Panc1 (cell line): ENCODE results near the gene PBX1. TPM values are rescaled to one million over a fixed set of nuclear protein-coding genes. Genes with fewer than 3 reads are reported as not detected.

ENCODE experiments used
- ATAC-seq: fragments of 200-7000 bp; cut with Tn5 transposase; 2 replicates; pipeline ENCODE4 v1.9.1; 2020; ENCODE audit warnings: mild to moderate bottlenecking, moderate library complexity
- BruUV-seq: library from RNA; stranded (reverse); fragments of 400-500 nt; replicated peaks from 2 replicates; lab custom pipeline; 2021; lab: Mats Ljungman, UMichigan
- CTCF ChIA-PET: fragments of 300-600 bp; sonication (Branson Sonifier 250); formaldehyde crosslinking; loops from one replicate; lab custom pipeline; 2022; ENCODE audit warnings: antibody characterized with exemption; lab: Charles Lee
- POLR2A ChIA-PET: fragments of 300-600 bp; sonication (Branson Sonifier 250); formaldehyde crosslinking; loops from one replicate; lab custom pipeline; 2022; ENCODE audit warnings: antibody characterized with exemption; lab: Charles Lee
- DNase-seq: peaks from one replicate; pipeline ENCODE4 v3.0.0-alpha.2; 2010; ENCODE audit warnings: low read depth, low spot score
- H3K27ac ChIP-seq: 2 replicates; pipeline ENCODE4 v1.5.1; 2011; ENCODE audit warnings: mild to moderate bottlenecking, low read length, inconsistent platforms
- H3K27me3 ChIP-seq: fragments of 200-500 bp; sonication (Bioruptor generic); 2 replicates; pipeline ENCODE4 v1.6.0; 2014; ENCODE audit warnings: low read length, inconsistent platforms; ENCODE audit not compliant: control insufficient read depth, insufficient read depth
- H3K36me3 ChIP-seq: fragments of 200-500 bp; sonication (Bioruptor generic); 2 replicates; pipeline ENCODE4 v1.5.1; 2014; ENCODE audit warnings: inconsistent platforms, mild to moderate bottlenecking, low read length, moderate library complexity; ENCODE audit not compliant: control insufficient read depth, insufficient read depth
- H3K4me1 ChIP-seq: 2 replicates; pipeline ENCODE4 v1.5.1; 2011; ENCODE audit warnings: inconsistent platforms, mild to moderate bottlenecking, low read length, moderate library complexity; ENCODE audit not compliant: control insufficient read depth, insufficient read depth
- H3K4me3 ChIP-seq, 2 experiments: 2 replicates each; pipeline ENCODE4 v1.5.1; 2011 to 2012; ENCODE audit warnings: low read depth in 2 of 2, low read length in 2 of 2, mild to moderate bottlenecking in 2 of 2, inconsistent platforms in 1 of 2, moderate library complexity in 1 of 2
- H3K9me3 ChIP-seq: fragments of 200-500 bp; sonication (Bioruptor generic); 2 replicates; pipeline ENCODE4 v1.5.1; 2014; ENCODE audit warnings: low read depth, mild to moderate bottlenecking, inconsistent platforms, low read length, moderate library complexity; ENCODE audit not compliant: control insufficient read depth, insufficient read depth
- POLR2AphosphoS5 ChIP-seq: IDR thresholded peaks from 2 replicates; pipeline ENCODE4 v1.6.1; 2012; ENCODE audit warnings: mild to moderate bottlenecking, low read depth, low read length, moderate library complexity
- REST ChIP-seq, 2 experiments: IDR thresholded peaks; 2 replicates each; pipeline ENCODE4 v1.6.1; 2011 to 2012; ENCODE audit warnings: low read depth in 2 of 2, control low read depth in 1 of 2, low read length in 1 of 2, mild to moderate bottlenecking in 1 of 2, moderate library complexity in 1 of 2; ENCODE audit not compliant: insufficient read depth in 1 of 2
- SIN3A ChIP-seq: IDR thresholded peaks from 2 replicates; pipeline ENCODE4 v1.6.1; 2012; ENCODE audit warnings: low read depth, mild to moderate bottlenecking, low read length, moderate library complexity, borderline replicate concordance; ENCODE audit not compliant: insufficient read depth
- TCF7L2 ChIP-seq: IDR thresholded peaks from 2 replicates; pipeline ENCODE4 v1.6.1; 2011; ENCODE audit warnings: mild to moderate bottlenecking, low read depth, low read length, inconsistent platforms
- in situ Hi-C: cut with HindIII; loops from 2 replicates; pipeline ENCODE4 v1.10.0; 2016; ENCODE audit warnings: low sequenced_read_pairs, low pct_unique_long_range_greater_than_20kb
- intact Hi-C: fragments of 100-400 bp; cut with micrococcal nuclease; formaldehyde crosslinking; loops from one replicate; pipeline ENCODE4 v1.10.0; 2022; ENCODE audit not compliant: unreplicated experiment
- total RNA-seq: library from RNA; stranded (reverse); gene quantifications from one replicate; pipeline ENCODE4 v1.2.1, GENCODE V29; 2021; ENCODE audit not compliant: unreplicated experiment
- TF ChIP-seq, protein P1 (sequence below): fragments of 450-650 bp; IDR thresholded peaks from 2 replicates; pipeline ENCODE4 v1.5.1; 2017; ENCODE audit warnings: mild to moderate bottlenecking

The PBX1 gene
- total RNA-seq, 1 experiment from 2014 or later: 2.0 TPM

- BruUV-seq: no TSS peak
- Histone ChIP-seq H3K4me3 (no peak overlapping the region), H3K4me1 (no peaks in the 10 kb centered on the region), H3K9me3 (no peaks in the 10 kb centered on the region), H3K36me3 (no peaks in the 10 kb centered on the region), H3K27ac (no peak overlapping the region), H3K27me3 (no peaks in the 10 kb centered on the region)
- CTCF ChIA-PET: no interaction called here
- POLR2A ChIA-PET: no interaction called here
- DNase-seq (no peak), ATAC-seq (no peak)
- intact Hi-C loops (no loop called here), in situ Hi-C loops (no loop called here)
- no peak for TF ChIP-seq POLR2AphosphoS5
- no peak for TF ChIP-seq TCF7L2
- TF ChIP-seq REST (IDR thresholded peaks at IDR 0.05; ENCODE audit: insufficient read depth in 1 of 2, low read depth in 2 of 2, low read length in 1 of 2): no peak
- no peak for TF ChIP-seq SIN3A
- TF ChIP-seq, protein P1, sequence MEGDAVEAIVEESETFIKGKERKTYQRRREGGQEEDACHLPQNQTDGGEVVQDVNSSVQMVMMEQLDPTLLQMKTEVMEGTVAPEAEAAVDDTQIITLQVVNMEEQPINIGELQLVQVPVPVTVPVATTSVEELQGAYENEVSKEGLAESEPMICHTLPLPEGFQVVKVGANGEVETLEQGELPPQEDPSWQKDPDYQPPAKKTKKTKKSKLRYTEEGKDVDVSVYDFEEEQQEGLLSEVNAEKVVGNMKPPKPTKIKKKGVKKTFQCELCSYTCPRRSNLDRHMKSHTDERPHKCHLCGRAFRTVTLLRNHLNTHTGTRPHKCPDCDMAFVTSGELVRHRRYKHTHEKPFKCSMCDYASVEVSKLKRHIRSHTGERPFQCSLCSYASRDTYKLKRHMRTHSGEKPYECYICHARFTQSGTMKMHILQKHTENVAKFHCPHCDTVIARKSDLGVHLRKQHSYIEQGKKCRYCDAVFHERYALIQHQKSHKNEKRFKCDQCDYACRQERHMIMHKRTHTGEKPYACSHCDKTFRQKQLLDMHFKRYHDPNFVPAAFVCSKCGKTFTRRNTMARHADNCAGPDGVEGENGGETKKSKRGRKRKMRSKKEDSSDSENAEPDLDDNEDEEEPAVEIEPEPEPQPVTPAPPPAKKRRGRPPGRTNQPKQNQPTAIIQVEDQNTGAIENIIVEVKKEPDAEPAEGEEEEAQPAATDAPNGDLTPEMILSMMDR: no peak
These were observed 129.8 kb downstream of the PBX1 start for GRCh38 chr1:164688791-164689190.

DNA sequence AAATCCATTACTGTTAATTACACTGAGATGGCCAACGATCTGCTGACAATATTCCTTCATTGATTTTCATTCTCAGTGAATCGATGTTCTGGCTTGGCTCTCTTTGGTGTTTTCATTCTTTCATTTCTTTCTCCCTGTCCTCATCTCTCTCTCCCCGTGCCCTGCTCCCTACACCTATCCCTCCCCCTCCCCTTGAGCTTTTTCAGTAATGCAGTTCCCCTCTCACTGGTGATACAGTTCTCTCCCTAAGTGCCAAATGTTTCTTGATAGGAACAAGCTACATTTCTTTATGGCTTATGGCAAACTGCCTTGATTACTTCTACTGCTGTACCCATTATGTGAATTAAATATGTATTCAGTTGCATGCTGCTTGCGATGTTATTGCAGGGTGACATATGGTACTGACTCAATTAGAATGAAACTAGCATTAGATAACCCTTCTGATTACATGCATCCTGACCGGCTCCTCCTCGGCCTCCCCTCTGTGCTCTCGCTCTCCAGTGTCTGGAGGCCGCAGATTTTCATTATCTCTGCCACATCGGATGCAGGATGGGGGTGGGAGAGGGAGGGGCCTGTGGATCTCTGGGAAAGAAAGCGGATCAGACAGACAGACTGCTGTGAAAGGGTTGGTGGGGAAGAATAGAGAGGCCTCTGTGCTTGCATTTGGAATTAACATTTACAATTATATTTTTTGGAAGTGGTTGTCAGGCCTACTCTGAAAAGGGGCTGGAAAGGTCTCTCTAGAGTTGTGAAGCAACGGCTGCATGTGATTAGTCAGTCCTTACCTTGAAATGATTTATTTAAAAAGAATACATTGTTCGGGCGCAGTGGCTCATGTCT lies 130.9 kb downstream of the PBX1 start:
- ChIA-PET POLR2A (no interaction called here), CTCF (no interaction called here)
- H3K36me3 ChIP-seq: no peaks in the 10 kb centered on the region
- TF ChIP-seq SIN3A (no peak), REST (IDR thresholded peaks at IDR 0.05; ENCODE audit: insufficient read depth in 1 of 2, low read depth in 2 of 2, low read length in 1 of 2) (no peak), TCF7L2 (no peak), POLR2AphosphoS5 (no peak)
- TF ChIP-seq, protein P1: no peak
- in situ Hi-C loops (no loop called here), intact Hi-C loops (no loop called here)
- no peaks in the 10 kb centered on the region for H3K4me1 ChIP-seq
- no TSS peak for BruUV-seq
- no peak overlapping the region for H3K4me3 ChIP-seq
- DNase-seq (no peak), ATAC-seq (no peak)
- H3K27me3 ChIP-seq: no peaks in the 10 kb centered on the region
- no peak overlapping the region for H3K27ac ChIP-seq
- no peaks in the 10 kb centered on the region for H3K9me3 ChIP-seq
